ENCODE results near the gene PMFBP1.

PMFBP1 gene

GRCh38 chr16:72199761-72200337 is 27.9 kb upstream of the PMFBP1 start:
- no peak for TF ChIP-seq CTCF (IDR thresholded peaks at IDR 0.05; ENCODE audit: insufficient read depth, missing control alignments)
- no peak for FAIRE-seq
- DNase-seq (ENCODE audit: insufficient read length, low spot score): no peak

- DNase-seq (ENCODE audit: insufficient read length, low spot score): no peak
- no peak for TF ChIP-seq CTCF (IDR thresholded peaks at IDR 0.05; ENCODE audit: insufficient read depth, missing control alignments)
- no peak for FAIRE-seq
Measured at GRCh38 chr16:72198771-72199201, 26.8 kb upstream of the PMFBP1 start.

- TF ChIP-seq CTCF (IDR thresholded peaks at IDR 0.05; ENCODE audit: insufficient read depth, missing control alignments): no peak
- FAIRE-seq (no peak), DNase-seq (ENCODE audit: insufficient read length, low spot score) (no peak)
Measured at GRCh38 chr16:72198021-72198711, 26.2 kb upstream of the PMFBP1 start.

- FAIRE-seq (no peak), DNase-seq (ENCODE audit: insufficient read length, low spot score) (no peak)
- TF ChIP-seq CTCF (IDR thresholded peaks at IDR 0.05; ENCODE audit: insufficient read depth, missing control alignments): no peak
Measured at GRCh38 chr16:72197545-72197944, 25.6 kb upstream of the PMFBP1 start.

- TF ChIP-seq CTCF (IDR thresholded peaks at IDR 0.05; ENCODE audit: insufficient read depth, missing control alignments): peak; percentile 24
- DNase-seq (ENCODE audit: insufficient read length, low spot score): no peak
Measured at GRCh38 chr16:72195609-72196008, 23.7 kb upstream of the PMFBP1 start.

GRCh38 chr16:72191551-72191950 is 19.6 kb upstream of the PMFBP1 start:
- DNase-seq (ENCODE audit: insufficient read length, low spot score): no peak
- no peak for TF ChIP-seq CTCF (IDR thresholded peaks at IDR 0.05; ENCODE audit: insufficient read depth, missing control alignments)
- FAIRE-seq: no peak

More at GRCh38 chr16:72195609-72196008, 23.7 kb upstream of the PMFBP1 start:
- no peak for FAIRE-seq

- no peak for FAIRE-seq
- no peak for TF ChIP-seq CTCF (IDR thresholded peaks at IDR 0.05; ENCODE audit: insufficient read depth, missing control alignments)
- no peak for DNase-seq (ENCODE audit: insufficient read length, low spot score)
Measured at GRCh38 chr16:72189865-72190371, 18.0 kb upstream of the PMFBP1 start.

Data from D721Med (cell line).